ENCODE measurements around the gene RPS21.
"Not testable (repeated sequence)": the region's sequence is repeated elsewhere in the genome, so short reads cannot be mapped to it uniquely, and the experiment has no call there.

The RPS21 gene

DNA sequence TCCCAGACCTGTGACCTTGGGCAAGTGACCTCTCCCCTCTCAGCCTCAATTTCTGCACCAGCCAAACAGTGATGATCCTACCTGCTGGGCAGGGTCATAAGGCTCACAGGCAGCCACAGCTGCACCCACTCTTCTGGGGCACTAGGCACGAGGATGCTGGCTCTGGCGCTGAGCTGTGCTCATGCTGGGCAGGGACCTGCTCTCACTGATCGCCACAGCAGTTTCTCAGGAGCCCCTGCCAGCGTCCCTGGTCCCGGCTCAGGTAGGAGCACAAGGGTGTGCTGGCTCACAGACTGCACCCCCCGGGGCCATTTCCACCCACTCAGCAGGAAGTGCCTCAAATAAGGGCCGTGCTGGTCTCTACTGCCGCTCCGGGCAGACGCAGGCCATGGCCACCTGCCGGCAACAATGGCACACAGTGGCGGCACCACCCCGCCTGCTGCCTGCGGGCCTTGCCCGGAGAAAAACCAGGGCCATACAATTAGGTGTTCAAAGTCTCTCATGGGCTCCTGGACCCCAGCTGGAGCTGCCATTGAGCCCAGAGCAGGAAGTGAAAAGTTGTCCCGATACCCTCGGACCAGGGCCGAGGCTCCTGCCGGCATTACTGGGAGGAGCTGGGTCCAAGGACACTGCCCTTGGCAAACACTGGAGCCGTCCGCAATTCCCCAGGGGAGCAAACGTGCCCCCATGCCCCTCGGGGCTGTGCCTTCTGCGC, 24.7 kb downstream of the RPS21 start:
- DNase-seq (ENCODE audit: low spot score): no peak

DNA sequence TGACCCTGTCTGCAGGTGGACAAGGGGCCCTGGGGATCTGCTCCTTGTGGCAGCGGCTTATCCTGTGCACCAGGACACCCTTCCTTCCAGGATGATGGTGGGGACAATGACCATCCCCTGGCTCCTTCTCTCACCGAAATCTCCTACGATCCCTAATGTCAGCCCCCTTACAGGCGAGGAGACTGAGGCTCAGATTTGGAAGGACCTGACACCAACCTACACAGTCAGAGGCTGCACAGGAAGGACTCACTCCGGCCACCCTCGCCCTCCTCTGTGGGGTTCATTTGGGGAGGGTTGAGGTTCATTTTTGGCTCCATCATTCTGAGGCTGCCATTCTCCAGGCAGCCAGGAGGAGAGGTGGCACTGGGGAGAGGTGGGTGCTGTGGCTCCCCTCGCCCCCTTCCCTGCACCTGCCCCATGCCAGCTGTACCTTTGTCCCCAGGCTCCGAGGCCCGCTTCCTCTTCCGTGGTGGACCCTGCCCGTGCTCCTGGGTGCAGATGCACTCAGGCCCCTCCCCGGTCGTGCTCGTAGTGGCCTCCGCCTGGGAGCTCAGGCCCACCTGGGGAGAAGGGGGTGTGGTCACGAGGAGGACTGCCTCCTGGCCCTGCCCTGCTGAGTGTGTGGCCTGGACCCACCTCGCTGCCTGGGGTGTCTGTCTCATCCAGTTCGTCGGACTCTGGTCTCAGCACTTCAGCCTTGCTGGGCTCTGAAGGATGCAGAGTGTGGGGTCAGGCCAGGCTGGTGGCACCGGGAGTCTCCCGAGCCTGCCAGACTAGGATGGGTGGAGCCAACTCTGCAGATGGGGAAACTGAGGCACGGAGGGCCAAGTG, 25.5 kb downstream of the RPS21 start:
- no peak for DNase-seq (ENCODE audit: low spot score)

DNA sequence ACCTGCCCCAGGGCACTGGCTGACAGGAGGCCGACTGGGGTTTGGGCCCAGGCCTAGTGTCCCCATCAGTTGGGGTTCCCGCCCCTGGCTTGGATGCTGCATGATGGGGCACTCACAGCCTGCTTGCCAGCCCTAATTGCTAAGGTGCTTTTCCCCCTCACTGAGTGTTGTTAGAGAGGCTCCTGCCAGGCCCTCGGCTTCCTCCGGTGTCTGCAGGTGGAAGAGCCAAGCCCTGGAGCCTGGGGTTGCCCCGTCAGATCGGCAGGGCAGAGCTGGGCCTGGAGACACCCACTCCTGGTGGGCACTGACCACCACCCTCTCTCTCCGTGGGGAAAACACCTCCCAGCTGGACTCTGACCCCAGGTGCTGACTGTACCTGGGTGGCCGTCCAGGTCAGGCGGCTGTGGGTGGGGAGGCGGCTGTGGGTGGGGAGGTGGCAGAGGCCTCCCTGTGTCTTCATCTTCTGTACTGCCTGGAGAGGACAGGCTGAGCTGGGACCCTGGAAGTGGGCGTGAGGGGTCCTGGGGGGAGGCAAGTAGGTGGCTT, 26.2 kb downstream of the RPS21 start:
- DNase-seq (ENCODE audit: low spot score): no peak

DNA sequence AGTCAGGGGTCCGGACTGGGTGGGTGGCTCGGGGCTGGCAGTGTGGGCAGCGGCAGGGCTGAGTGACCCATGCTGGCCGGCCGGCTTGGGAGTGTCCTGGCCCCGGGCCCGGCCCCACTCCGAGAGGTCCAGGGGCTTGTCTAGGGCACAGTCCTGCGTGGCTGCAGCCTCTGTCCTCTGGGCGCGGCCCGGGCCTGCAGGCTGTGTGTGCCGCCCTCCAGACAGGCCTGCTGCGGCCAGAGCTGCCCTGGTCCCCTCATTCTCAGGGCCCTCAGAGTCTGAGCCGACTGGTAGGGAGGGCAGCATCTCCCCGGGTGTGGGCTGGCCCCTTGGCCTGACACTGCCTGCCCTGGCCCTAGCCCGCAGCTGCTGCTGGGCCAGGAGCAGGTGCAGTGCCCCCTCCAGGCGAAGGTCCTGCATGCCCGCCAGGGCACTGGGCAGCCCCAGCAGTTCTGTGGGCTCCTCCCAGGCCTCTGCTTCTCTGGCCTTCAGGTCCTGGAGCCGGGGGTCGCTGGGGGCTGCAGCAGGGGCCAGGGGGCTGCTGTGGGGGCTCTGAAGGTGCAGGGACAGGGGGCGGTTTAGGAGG, 27.1 kb downstream of the RPS21 start:
- no peak for DNase-seq (ENCODE audit: low spot score)

DNA sequence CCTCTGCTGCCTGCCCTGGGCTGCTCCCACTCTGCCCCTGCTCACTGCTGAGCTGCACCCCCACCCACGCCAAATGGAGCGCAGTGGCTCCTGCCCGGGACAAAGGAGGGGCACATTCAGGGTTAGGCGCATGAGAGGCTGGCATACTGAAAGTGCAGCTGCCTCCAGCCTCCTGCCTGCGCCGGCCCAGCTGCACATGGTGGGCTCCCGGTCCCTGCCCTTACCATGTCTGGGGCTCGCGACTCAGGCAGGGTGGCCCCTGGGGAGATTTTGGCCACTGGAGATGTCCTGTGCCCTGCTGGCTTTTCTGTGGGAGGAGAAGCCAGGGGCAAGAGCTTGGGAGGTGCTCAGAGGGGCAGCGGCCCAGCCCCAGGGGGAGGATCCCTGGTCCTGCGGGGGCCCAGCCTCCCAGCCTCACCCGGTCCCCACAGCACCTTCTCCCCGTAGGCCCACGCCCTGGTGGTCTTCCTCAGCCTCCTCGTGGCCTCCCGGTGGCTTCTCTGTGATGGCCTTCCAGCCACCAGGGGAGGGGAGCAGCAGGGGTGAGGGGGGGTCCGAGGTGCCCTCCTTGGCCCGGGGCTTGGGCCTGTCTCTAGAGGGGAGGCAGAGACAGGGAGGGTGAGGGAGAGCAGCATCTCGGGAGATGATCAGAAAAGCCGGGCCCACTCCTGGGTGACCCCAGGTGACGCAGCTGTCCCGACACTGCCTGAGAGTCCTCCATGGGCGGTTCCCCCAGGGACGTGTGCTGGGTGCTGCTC, 28.6 kb downstream of the RPS21 start:
- DNase-seq (ENCODE audit: low spot score): no peak

DNA sequence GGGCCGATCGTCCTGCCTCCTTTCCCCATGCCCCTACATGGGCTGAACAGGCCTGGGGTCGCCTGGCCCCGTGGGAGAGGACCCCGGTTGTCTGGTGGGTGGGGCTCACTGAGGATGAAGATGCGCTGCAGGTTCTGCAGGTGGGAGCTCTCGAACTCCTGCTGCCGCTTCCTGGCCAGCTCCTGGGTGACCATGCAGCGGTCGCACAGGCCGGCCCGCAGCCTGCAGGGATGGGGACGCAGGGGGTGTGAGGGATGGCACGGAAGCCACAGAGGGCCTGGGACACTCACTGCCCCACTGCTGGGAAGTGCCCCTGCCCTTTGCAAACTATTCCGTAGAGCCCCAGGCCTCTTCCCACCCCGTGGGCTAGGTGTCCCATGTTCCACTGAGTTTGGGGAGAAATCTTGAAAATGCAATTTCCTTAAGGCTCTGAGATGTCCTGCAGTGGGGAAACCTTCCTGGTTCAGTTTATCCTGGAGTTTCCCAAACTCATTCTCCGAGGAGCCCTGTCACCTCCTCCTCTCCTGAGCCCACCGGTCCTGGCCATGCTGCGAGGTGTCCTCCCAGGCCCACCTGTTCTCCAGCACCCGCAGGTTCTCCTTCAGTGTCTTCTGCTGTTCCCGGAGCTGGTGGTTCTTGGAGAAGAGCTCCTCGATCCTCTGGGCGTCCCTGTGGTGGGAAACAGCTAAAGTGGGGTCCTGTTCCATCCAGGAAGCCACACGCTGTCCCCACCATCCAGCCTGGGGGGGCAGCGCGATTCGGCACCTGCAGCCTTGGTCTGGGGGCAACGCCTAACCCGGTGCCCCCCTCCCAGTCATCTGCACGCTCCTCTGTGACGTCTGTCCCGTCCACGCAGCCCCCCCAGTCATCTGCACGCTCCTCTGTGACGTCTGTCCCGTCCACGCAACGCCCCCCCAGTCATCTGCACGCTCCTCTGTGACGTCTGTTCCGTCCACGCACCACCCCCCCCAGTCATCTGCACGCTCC, 30.0 kb downstream of the RPS21 start:
- no peak for DNase-seq (ENCODE audit: low spot score)

DNA sequence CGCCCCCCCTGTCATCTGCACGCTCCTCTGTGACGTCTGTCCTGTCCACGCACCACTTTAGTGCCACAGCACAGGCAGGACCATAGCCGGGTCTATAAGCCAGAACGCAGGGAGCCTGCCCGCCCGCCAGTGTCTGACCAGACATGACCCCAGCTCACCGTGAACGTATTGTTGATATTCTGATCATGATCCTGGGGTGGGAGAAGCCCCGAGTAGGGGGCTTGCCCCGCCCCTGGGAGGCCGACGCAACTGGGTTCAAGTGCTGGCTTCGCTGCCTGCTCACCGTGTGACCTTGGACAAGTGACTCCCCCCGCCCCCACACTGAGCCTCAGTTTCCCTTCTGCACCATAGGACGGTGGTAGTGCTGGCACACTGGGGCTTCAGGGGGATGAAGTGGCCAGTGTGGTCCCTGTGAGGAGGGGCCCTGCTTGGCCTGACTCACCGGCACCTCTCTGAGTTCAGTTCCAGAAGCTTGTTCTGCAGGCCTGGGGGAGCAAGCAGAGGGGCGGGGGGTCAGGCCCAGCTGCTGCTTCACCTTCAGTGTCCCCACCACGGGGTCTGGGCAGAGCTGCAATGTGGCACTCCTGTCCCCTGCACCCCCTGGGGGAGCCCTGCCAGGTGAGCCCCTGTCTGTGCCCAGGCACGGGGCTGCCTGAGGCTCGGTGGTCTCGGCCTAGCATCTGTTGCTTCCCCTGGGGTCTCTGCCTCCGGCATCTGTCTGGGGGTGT, 31.2 kb downstream of the RPS21 start:
- no peak for DNase-seq (ENCODE audit: low spot score)

DNA sequence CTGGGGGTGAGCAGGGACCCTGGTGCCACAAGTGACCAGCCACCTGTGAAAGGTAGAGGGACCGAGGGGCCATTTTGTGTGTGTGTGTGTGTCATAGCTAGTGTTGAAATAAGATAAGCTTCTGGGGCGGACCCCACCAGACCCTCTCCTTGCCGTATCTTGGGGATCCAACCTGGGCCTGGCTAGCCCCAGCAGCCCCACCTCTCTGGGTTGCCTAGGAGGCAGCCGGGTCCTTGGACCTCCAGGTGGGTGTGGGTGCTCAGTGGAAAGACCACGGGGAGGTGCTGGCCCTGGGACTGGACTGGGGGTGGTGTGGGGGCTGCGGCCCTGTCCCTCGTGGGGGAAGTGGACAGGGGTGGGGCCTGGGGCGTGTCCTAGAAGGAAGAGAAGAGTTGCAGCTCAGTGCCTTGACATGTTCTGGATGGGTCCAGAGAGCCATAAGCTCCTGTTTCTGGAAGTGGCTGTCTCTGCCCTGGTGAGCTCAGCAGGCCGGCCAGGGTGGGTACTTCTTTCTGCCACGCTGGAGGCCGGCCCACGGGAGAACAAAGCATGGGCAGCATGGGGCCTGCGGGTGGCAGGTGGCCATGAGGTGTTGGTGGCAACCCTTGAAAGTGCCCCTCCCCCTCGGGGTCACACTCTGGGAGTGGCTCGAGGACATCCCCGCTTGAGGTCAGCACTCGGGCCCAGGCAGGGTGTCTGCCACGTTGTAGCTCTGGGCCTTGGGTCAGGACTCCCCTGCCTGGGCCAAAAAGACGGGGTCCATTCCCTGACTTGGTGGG, 32.0 kb downstream of the RPS21 start:
- no peak for DNase-seq (ENCODE audit: low spot score)

DNA sequence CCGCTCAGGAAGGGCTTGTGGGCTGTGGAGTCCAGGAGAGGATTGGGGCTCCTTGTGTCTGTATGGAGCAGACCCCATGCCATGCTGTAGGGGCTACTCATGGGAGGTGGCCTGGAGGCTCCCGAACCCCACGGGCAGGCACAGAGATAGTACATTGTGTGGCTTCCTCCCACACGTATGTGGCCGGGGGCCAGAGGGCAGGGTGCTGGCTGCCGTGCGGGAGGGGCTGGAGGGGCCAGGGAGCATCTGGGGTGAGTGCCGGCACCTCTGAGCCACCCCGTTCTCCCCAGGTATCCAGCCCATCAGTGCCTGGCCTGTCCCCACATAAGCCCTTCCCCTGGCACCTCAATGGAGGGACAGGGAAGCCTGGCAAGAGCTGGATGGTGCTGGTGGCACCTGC, 32.9 kb downstream of the RPS21 start:
- no peak for DNase-seq (ENCODE audit: low spot score)

DNA sequence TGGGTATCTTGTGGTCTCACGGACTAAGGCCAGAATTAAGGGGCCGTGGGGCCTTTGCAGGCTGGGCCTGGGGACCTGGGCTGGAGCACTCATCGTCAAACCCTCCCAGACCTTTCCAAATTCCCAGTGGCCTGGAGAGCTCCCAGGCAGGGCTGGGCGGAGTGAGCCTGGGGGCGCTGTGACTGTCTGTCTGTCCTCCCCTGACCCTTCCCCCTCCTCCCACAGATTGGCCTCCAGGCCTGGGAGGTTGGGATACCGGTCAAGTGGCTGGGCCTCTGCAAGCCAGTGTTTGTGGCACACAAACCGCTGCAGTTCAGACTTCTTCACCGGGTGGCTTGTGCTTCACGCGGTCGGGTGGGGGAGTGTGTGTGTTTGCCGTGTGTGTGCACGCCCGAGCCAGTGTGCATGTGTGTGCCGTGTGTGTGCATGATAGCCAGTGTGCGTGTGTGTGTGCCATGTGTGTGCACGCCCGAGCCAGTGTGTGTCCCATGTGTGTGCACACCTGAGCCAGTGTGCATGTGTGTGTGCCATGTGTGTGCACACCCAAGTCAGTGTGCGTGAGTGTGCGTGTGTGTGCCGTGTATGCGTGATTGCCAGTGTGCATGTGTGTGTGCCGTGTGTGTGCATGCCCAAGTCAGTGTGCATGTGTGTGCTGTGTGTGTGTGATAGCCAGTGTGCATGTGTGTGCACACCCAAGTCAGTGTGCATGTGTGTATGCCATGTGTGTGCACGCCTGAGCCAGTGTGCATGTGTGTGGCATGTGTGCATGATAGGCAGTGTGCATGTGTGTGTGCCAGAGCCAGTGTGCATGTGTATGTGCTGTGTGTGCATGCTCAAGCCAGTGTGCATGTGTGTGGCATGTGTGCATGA, 34.2 kb downstream of the RPS21 start:
- DNase-seq (ENCODE audit: low spot score): no peak

DNA sequence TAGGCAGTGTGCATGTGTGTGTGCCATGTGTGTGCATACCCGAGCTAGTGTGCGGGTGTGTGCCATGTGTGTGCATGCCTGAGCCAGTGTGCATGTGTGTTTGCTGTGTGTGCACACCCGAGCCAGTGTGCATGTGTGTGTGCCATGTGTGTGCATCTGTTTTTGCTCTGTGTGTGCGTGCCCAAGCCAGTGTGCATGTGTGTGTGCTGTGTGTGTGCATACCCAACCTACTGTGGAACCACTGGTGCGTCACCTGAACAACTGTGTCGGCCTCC, 34.8 kb downstream of the RPS21 start:
- DNase-seq (ENCODE audit: low spot score): no peak

DNA sequence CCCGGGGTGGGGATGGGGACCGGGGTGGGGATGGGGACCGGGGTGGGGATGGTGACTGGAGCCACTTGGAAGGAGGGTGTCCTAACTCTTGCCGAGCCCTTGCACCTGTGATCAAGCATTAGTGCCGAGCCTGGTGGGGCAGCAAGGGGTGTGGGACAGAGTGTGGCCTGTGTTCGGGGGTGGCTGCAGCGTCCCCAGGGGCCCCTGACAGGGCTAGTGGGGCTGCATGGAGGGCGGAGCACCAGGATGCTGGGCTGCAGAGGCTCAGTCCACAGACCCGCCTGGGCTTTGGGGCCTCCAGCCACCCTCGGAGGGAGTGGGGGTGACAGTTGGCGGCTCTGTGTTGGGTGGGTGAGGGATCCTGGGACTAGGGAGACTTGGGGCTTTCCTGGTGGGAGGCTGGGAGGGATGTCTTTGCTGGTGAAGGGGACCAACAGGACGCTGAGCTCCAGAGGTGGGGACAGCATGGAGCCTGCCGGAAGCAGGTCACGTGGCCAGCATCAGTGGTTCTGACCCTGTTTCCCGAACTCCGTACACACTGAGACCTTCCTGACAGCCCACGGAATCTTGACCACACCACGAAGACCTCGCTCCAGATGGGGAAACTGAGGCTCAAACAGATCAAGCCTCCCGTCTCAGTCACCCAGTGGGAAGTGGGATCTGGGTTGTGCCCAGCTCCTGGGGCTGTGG, 35.9 kb downstream of the RPS21 start:
- DNase-seq (ENCODE audit: low spot score): no peak

DNA sequence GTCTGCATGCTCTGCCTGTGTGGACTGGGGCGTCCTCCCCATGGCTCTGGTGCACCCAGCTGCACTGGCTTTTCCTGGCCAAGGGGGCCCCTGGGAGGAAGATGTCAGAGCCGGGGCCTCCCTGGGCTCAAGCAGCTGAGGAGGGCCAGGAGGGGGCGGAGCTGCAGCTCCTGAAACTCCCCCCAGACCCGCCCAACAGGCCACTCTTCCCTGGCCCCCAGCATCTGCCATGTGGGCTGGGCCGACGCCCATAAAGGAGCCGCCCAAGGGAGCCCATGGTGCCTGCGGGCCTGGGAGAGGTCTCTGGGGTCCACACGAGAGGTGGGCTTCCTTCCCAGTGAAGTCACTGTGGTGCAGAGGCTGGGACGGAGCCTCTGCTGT, 36.4 kb downstream of the RPS21 start:
- no peak for DNase-seq (ENCODE audit: low spot score)

DNA sequence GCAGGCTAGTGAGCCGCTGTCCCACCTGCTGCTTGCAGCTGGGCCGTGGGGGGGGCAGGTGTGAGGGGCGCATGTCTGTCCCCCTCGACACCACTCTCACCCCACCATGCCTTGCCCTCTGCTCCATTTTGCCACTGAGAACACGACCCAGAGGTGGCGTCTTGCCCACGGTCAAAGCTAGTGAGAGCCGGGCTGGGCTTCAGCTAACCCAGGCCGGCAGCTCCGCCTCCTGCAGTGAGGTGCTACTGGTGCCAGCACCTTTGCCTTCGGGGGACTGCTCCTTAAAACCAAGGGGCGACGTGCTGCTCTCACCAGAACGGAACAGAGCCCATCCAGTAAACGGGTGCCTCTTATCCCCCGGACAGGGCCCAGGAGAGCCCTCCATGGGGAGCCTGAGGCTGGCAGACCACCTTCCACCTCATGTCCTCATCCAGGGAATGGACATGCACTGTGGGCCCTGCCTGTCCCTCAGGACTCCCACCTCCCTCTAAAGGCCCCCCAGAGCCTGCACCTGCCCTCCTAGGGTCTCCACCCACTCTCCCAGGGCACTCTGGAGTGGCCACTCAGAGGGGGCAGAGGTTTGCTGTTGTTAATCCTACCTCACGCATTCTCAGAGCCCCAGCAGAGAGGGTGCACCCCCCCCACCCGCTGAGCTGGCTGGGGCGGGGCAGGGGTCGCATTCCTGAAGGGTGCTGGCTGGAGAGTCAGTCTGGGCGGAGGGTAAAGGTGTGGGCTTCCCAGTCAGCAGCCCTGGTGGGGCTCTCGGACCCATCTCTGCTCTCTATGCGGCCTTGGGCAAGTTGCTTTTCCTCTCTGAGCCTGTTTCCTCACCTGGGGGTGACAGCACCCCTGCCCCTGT, 37.6 kb downstream of the RPS21 start:
- no peak for DNase-seq (ENCODE audit: low spot score)

DNA sequence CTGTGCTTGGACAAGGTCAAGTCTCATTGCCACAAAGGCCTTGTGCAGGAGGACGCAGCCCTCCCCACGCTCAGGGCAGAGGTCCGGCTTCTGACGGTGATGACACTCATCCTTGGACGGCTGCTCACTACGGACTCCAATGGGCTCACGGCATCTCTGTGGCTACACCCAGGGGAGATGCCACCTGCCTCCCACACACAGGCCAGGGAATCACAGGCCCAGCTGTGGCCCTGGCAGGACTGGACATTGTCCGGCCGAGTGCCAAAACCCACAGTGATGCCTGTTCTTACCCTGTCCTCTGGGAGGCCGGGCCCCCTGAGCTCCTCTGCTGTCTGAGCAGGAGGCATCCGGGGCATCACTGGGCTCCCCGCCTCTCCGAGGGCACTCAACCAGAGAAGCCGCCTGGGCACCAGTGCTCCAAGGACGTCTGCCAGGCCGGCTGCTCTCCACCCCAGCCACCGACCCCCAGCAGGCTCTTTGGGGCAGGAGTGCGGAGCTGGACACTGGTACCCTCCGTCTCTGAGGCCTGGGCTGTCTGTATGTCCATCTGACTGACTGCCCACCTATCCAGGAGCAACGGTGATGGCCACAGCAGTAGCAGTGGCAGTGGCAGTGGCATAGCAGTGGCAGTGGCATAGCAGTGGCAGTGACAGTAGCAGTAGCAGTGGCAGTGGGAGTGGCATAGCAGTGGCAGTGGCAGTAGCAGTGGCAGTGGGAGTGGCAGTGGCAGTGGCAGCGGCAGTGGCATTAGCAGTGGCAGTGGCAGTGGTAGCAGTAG, 38.6 kb downstream of the RPS21 start:
- no peak for DNase-seq (ENCODE audit: low spot score)

DNA sequence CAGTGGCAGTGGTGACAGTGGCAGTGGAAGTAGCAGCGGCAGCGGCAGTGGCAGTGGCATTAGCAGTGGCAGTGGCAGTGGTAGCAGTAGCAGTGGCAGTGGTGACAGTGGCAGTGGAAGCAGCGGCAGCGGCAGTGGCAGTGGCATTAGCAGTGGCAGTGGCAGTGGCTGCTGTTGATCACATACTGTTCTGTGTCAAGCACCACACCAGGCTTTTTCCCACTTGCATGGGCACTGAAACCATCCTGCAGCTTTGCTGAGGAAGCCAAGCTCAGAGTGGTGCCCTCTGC, 39.1 kb downstream of the RPS21 start:
- not testable (repeated sequence) for DNase-seq (ENCODE audit: low spot score)

DNA sequence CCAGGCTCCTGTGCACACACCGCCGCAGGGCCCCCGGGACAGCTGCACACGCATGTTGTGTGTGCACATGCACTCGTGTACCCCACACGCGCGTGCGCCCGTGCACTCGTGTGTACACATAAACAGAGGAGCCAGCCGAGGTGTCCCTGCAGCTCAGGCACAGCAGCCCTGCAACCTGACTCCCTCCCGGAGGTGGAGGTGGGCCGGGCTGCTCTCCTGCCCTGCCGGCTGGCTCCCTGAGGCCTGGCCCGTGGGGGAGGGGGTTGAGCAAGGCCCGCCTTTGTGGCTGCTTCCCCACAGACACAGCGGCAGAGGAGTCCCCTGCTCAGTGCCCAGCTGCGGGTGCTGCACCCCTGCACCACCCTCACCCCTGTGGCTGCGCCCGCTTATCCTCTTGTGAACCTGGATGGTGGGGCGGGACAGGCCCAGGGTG, 39.8 kb downstream of the RPS21 start:
- no peak for DNase-seq (ENCODE audit: low spot score)

All from GM03348 (cell line).